ENCODE data around the gene ZNF782. TPM values are rescaled to one million over a fixed set of nuclear protein-coding genes. Genes with fewer than 3 reads are reported as not detected.

The ZNF782 gene
- total RNA-seq, 1 donor from 2014 or later, result 10.0 TPM

GRCh38 chr9:96859461-96860198 is 5.3 kb upstream of the ZNF782 start:
- Mint-ChIP-seq H3K9me3 (ENCODE audit: low read depth) (peaks cover 4% of the 10 kb centered on the region), H3K4me3 (ENCODE audit: low read depth) (no peak overlapping the region), H3K27ac (no peak overlapping the region), H3K36me3 (ENCODE audit: insufficient read depth) (no peaks in the 10 kb centered on the region), H3K27me3 (no peaks in the 10 kb centered on the region), H3K4me1 (ENCODE audit: low read depth) (peaks cover 40% of the 10 kb centered on the region)
- no peak for TF ChIP-seq CTCF (IDR thresholded peaks at IDR 0.05; ENCODE audit: unreplicated experiment)
- DNase-seq (ENCODE audit: low spot score, unreplicated experiment), result no peak

- no peak for DNase-seq (ENCODE audit: low spot score, unreplicated experiment)
- Mint-ChIP-seq H3K9me3 (ENCODE audit: low read depth) (peaks cover 4% of the 10 kb centered on the region), H3K27me3 (no peaks in the 10 kb centered on the region), H3K4me3 (ENCODE audit: low read depth) (no peak overlapping the region), H3K27ac (no peak overlapping the region), H3K36me3 (ENCODE audit: insufficient read depth) (no peaks in the 10 kb centered on the region), H3K4me1 (ENCODE audit: low read depth) (peaks cover 43% of the 10 kb centered on the region)
- TF ChIP-seq CTCF (IDR thresholded peaks at IDR 0.05; ENCODE audit: unreplicated experiment), result no peak
Observed at GRCh38 chr9:96858670-96859069, 4.4 kb upstream of the ZNF782 start.

- no peak overlapping the region for H3K4me3 Mint-ChIP-seq (ENCODE audit: low read depth)
- H3K4me1 Mint-ChIP-seq (ENCODE audit: low read depth), result peaks cover 48% of the 10 kb centered on the region
- no peak for DNase-seq (ENCODE audit: low spot score, unreplicated experiment)
- peaks cover 4% of the 10 kb centered on the region for H3K9me3 Mint-ChIP-seq (ENCODE audit: low read depth)
- H3K27me3 Mint-ChIP-seq, result no peaks in the 10 kb centered on the region
- TF ChIP-seq CTCF (IDR thresholded peaks at IDR 0.05; ENCODE audit: unreplicated experiment), result no peak
- peak overlapping the region; percentile 43 for H3K27ac Mint-ChIP-seq
- H3K36me3 Mint-ChIP-seq (ENCODE audit: insufficient read depth), result no peaks in the 10 kb centered on the region
Observed at GRCh38 chr9:96858018-96858573, 3.8 kb upstream of the ZNF782 start.

GRCh38 chr9:96856363-96857286 is 2.3 kb upstream of the ZNF782 start:
- Mint-ChIP-seq H3K27ac (peak overlapping the region; percentile 90), H3K36me3 (ENCODE audit: insufficient read depth) (peaks cover 4% of the 10 kb centered on the region), H3K9me3 (ENCODE audit: low read depth) (peaks cover 4% of the 10 kb centered on the region), H3K27me3 (no peaks in the 10 kb centered on the region), H3K4me3 (ENCODE audit: low read depth) (peak overlapping the region; percentile 20), H3K4me1 (ENCODE audit: low read depth) (peaks cover 59% of the 10 kb centered on the region)
- TF ChIP-seq CTCF (IDR thresholded peaks at IDR 0.05; ENCODE audit: unreplicated experiment), result peak; percentile 99
- peak; percentile 46 for DNase-seq (ENCODE audit: low spot score, unreplicated experiment)

GRCh38 chr9:96854651-96855273 is 448 bp upstream of the ZNF782 start:
- Mint-ChIP-seq H3K36me3 (ENCODE audit: insufficient read depth) (peaks cover 9% of the 10 kb centered on the region), H3K4me3 (ENCODE audit: low read depth) (peak overlapping the region; percentile 99), H3K27me3 (no peaks in the 10 kb centered on the region), H3K27ac (peak overlapping the region; percentile 97), H3K4me1 (ENCODE audit: low read depth) (peaks cover 59% of the 10 kb centered on the region), H3K9me3 (ENCODE audit: low read depth) (peaks cover 9% of the 10 kb centered on the region)
- no peak for DNase-seq (ENCODE audit: low spot score, unreplicated experiment)
- TF ChIP-seq CTCF (IDR thresholded peaks at IDR 0.05; ENCODE audit: unreplicated experiment), result no peak

Data from progenitor cell of endocrine pancreas (in vitro differentiated cells).